Measurements from ENCODE around the gene PDZD2.

- TF ChIP-seq CTCF (IDR thresholded peaks at IDR 0.05) (no peak), EP300 (IDR thresholded peaks at IDR 0.05) (no peak)
Measured at GRCh38 chr5:32147959-32148358, 509.0 kb downstream of the PDZD2 start.

Data from stomach (tissue), 4 donors.